SH-SY5Y (cell line): ENCODE results near the gene ZNF396.

Experiments used
- GATA2 ChIP-seq: IDR thresholded peaks from 2 replicates; pipeline ENCODE4 v1.6.1; 2011; ENCODE audit warnings: mild to moderate bottlenecking, low read depth, low read length
- GATA3 ChIP-seq: IDR thresholded peaks from 2 replicates; pipeline ENCODE4 v1.6.1; 2011; ENCODE audit warnings: low read depth, mild to moderate bottlenecking, low read length, moderate library complexity

DNA sequence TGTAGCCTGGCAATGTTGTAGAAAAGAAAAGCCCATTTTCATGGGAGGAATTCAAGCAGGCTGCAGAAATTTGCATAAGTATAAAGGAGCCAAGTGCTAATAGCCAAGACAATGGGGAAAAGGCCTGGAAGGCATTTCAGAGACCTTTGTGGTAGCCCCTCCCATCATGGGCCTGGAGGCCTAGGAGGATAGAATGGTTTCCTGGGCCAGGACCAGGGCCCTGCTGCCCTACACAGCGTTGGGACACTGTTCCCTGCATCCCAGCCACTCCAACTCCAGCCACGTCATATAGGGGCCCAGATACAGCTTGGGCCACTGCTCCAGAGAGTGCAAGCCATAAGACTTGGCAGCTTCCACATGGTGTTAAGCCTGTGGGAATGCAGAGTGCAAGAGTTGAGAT, 24.9 kb downstream of the ZNF396 start:
- TF ChIP-seq GATA3 (no peak), GATA2 (no peak)
